ENCODE measurements around the gene CSTF1.
A peak's percentile ranks its signal among the peaks of the same experiment; 100 is the strongest.

Gene CSTF1

DNA sequence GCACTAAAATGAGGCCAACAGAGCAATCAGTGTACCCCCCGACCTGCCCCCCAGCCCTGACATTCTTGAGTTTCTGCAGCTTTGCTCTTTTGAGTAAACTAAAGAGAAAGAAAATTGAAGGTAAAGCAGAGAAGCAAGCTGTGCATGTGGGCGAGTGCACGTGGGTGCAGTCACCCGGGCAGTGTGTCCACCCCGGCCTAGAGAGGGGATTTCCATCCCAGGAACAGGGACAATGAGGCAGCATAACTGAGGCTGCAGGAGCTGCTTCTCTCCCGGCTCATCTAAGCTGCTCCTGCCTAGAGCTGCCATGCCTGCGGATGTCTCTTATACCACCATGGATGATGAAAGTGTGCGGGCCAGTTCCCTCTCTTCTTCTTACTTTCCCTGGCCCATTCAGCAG lies 36.4 kb downstream of the CSTF1 start:
- Histone ChIP-seq H3K4me1 (ENCODE audit: control insufficient read depth, insufficient read depth, low read length) (peaks cover 7% of the 10 kb centered on the region), H3K27ac (ENCODE audit: low read length) (no peak overlapping the region)

DNA sequence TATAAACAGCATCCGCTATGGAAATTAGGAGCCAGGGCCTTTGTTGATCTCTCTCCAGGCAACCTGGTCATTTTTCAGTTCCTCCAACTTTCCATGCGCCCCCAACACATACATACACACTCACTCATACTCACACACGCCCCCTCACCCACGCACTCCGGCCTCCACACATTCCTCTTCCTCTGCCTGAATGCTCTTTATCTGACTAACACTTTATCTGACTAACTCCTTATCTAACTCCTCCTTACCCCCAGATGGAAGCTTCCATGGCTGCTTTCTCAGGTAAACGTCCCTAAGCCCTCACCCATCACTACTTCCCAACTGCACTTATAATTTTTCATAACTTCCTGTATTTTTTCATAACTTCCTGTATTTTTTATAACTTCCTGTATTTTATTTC lies 37.1 kb downstream of the CSTF1 start:
- H3K27me3 ChIP-seq (ENCODE audit: control insufficient read depth in 1 of 2, insufficient read depth in 2 of 2, low read length in 2 of 2) = peaks cover 0 to 3% of the 10 kb centered on the region in 2 donors
- no peak overlapping the region for H3K27ac ChIP-seq (ENCODE audit: low read length)
- H3K36me3 ChIP-seq (ENCODE audit: control insufficient read depth in 2 of 2, insufficient read depth in 2 of 2, low read length in 2 of 2) = no peaks in the 10 kb centered on the region
- H3K9ac ChIP-seq (ENCODE audit: low read length in 2 of 2) = no peak overlapping the region
- H3K4me1 ChIP-seq (ENCODE audit: control insufficient read depth, insufficient read depth, low read length) = peaks cover 10% of the 10 kb centered on the region
- no peak overlapping the region for H3K4me3 ChIP-seq (ENCODE audit: low read length in 2 of 2)
- no peaks in the 10 kb centered on the region for H3K9me3 ChIP-seq (ENCODE audit: control insufficient read depth in 2 of 2, low read length in 2 of 2)

More for the DNA sequence above, 36.4 kb downstream of the CSTF1 start:
- Histone ChIP-seq H3K36me3 (ENCODE audit: control insufficient read depth in 2 of 2, insufficient read depth in 2 of 2, low read length in 2 of 2) (no peaks in the 10 kb centered on the region), H3K27me3 (ENCODE audit: control insufficient read depth in 1 of 2, insufficient read depth in 2 of 2, low read length in 2 of 2) (peaks cover 0 to 3% of the 10 kb centered on the region in 2 donors), H3K4me3 (ENCODE audit: low read length in 2 of 2) (no peak overlapping the region), H3K9me3 (ENCODE audit: control insufficient read depth in 2 of 2, low read length in 2 of 2) (no peaks in the 10 kb centered on the region), H3K9ac (ENCODE audit: low read length in 2 of 2) (no peak overlapping the region)

DNA sequence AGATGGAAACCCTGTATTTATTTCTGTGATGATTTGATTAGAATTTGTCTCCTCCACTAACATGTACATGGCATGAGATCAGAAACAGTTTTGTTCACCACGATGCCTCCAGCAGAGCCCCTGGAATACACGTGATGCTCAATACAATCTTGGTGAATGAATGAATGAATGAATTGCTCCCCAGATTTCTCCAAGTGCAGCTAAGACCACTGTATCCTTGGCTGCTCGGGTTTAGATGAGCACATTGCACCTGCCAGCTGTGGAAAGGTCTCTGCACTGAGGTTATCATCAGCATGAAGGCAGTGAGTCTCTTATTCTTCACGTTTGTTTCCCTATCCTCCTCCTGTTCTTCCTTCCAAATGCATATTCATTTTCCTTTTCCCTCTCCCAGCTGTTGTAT lies 37.5 kb downstream of the CSTF1 start:
- no peak overlapping the region for H3K4me3 ChIP-seq (ENCODE audit: low read length in 2 of 2)
- H3K9ac ChIP-seq (ENCODE audit: low read length in 2 of 2) = no peak overlapping the region
- no peaks in the 10 kb centered on the region for H3K9me3 ChIP-seq (ENCODE audit: control insufficient read depth in 2 of 2, low read length in 2 of 2)
- H3K27ac ChIP-seq (ENCODE audit: low read length) = no peak overlapping the region
- no peaks in the 10 kb centered on the region for H3K36me3 ChIP-seq (ENCODE audit: control insufficient read depth in 2 of 2, insufficient read depth in 2 of 2, low read length in 2 of 2)
- peaks cover 0 to 3% of the 10 kb centered on the region in 2 donors for H3K27me3 ChIP-seq (ENCODE audit: control insufficient read depth in 1 of 2, insufficient read depth in 2 of 2, low read length in 2 of 2)
- peaks cover 10% of the 10 kb centered on the region for H3K4me1 ChIP-seq (ENCODE audit: control insufficient read depth, insufficient read depth, low read length)

DNA sequence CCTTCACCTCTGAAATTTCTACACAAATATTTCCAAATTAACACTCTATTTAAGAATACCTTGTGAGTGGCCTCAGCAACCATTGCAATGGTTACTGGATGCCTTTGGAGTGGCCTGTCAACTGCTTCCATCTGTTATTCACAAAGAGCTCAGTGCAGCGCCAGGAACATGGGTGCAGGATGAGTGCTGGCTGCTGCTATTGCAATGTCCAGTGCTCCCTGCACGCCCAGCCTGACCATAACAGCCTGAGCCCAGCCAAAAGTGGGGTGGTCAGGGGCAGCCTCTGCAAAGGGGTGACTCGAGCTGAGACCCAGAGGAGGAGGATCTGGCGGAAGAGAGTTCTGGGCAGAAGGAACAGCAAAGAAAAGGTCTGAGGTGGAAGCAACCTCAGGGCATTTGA lies 38.0 kb downstream of the CSTF1 start:
- Histone ChIP-seq H3K36me3 (ENCODE audit: control insufficient read depth in 2 of 2, insufficient read depth in 2 of 2, low read length in 2 of 2) (no peaks in the 10 kb centered on the region), H3K4me3 (ENCODE audit: low read length in 2 of 2) (no peak overlapping the region), H3K27me3 (ENCODE audit: control insufficient read depth in 1 of 2, insufficient read depth in 2 of 2, low read length in 2 of 2) (peaks cover 0 to 3% of the 10 kb centered on the region in 2 donors), H3K4me1 (ENCODE audit: control insufficient read depth, insufficient read depth, low read length) (peaks cover 10% of the 10 kb centered on the region), H3K9me3 (ENCODE audit: control insufficient read depth in 2 of 2, low read length in 2 of 2) (no peaks in the 10 kb centered on the region), H3K27ac (ENCODE audit: low read length) (no peak overlapping the region), H3K9ac (ENCODE audit: low read length in 2 of 2) (no peak overlapping the region)

DNA sequence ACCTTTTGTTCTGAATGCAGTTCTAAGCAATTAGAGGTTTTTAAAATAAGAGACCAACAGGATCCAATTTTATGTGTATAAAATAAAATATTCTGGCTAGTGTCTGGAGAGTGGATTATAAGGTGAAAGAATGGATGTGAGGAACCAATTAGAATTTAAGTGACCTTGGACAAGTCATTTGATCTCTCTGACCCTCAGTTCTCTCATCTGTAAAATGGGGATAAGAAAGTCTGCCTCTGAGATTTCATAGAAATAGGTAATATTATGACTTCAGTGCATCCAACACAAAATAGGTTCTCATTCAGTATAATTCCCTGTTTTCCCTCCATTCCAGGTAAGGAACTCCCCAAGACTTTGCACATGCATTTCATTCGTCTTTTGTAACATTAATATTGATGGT lies 38.5 kb downstream of the CSTF1 start:
- Histone ChIP-seq H3K36me3 (ENCODE audit: control insufficient read depth in 2 of 2, insufficient read depth in 2 of 2, low read length in 2 of 2) (no peaks in the 10 kb centered on the region), H3K27me3 (ENCODE audit: control insufficient read depth in 1 of 2, insufficient read depth in 2 of 2, low read length in 2 of 2) (peaks cover 0 to 3% of the 10 kb centered on the region in 2 donors), H3K4me1 (ENCODE audit: control insufficient read depth, insufficient read depth, low read length) (peaks cover 10% of the 10 kb centered on the region), H3K4me3 (ENCODE audit: low read length in 2 of 2) (no peak overlapping the region), H3K9me3 (ENCODE audit: control insufficient read depth in 2 of 2, low read length in 2 of 2) (no peaks in the 10 kb centered on the region), H3K9ac (ENCODE audit: low read length in 2 of 2) (no peak overlapping the region), H3K27ac (ENCODE audit: low read length) (no peak overlapping the region)

DNA sequence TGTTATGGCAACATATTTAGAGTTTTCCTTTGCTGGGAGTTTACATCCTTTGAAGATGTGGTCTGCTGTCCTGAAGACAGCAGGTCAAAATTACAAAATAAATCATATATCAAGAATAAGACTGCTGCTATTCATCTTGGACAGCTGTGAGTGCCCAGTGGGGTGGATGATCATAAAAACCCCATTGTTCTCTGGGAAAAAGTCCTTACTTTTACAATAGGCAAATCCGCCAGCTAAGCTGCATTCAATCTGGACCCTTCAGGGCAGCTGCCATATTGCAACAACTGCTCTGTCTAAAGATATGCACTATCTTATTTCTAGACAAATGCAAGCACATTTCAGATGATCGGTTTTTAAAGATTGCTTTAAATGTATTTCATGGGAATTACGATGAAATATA lies 39.0 kb downstream of the CSTF1 start:
- Histone ChIP-seq H3K4me1 (ENCODE audit: control insufficient read depth, insufficient read depth, low read length) (peaks cover 10% of the 10 kb centered on the region), H3K4me3 (ENCODE audit: low read length in 2 of 2) (no peak overlapping the region), H3K9ac (ENCODE audit: low read length in 2 of 2) (no peak overlapping the region), H3K36me3 (ENCODE audit: control insufficient read depth in 2 of 2, insufficient read depth in 2 of 2, low read length in 2 of 2) (no peaks in the 10 kb centered on the region), H3K27me3 (ENCODE audit: control insufficient read depth in 1 of 2, insufficient read depth in 2 of 2, low read length in 2 of 2) (peaks cover 0 to 3% of the 10 kb centered on the region in 2 donors), H3K27ac (ENCODE audit: low read length) (no peak overlapping the region), H3K9me3 (ENCODE audit: control insufficient read depth in 2 of 2, low read length in 2 of 2) (no peaks in the 10 kb centered on the region)

DNA sequence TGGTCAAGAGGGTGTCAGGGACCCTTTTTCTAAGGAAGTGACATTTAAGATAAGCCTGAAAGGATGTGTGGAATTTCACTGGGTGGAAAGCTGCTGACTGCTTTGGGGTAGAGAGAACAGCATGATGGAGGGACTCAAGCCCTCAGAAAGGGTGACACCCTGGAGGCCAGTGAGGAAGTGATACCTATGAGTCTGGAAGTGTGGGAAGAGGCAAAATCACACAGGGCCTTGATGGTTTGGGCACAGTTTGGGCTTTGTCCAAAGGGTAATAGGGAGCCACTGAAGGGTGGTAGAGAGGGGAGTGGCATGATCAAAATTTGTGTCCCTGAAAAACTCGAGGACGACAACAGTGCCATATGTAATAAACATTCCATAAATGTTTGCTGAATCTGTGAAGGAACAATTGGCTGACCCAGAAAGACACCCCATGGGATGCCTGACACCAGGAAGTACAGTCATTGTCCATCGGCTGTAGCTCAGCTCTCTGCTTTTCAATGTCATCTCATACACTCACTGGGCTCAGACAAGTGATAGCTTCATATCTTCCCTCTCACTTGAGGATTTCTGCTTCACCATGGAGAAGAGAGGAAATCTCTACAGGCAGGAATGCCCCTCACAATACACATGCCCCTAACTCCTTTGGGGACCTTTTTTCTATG lies 40.9 kb downstream of the CSTF1 start:
- H3K27ac ChIP-seq (ENCODE audit: low read length) = no peak overlapping the region

DNA sequence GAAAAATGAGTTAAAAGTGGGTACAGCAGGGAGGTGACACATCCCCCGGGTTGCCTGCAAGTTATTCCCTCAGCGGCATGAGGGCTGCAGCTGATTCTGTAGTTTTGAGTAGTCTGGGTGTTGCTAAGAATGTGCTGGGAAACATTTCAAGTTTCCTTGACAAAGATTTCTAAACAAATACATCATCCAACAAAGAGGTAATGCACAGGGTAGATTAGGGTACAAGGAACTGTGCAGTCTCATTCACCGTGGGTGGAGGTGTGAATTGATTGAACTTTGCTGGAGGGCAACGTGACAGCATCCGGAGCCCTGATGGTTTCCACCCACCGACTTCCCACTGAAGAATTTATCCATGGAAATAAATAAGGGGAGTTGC lies 41.4 kb downstream of the CSTF1 start:
- Histone ChIP-seq H3K36me3 (ENCODE audit: control insufficient read depth in 2 of 2, insufficient read depth in 2 of 2, low read length in 2 of 2) (no peaks in the 10 kb centered on the region), H3K4me3 (ENCODE audit: low read length in 2 of 2) (no peak overlapping the region), H3K4me1 (ENCODE audit: control insufficient read depth, insufficient read depth, low read length) (peaks cover 8% of the 10 kb centered on the region), H3K27ac (ENCODE audit: low read length) (no peak overlapping the region), H3K27me3 (ENCODE audit: control insufficient read depth in 1 of 2, insufficient read depth in 2 of 2, low read length in 2 of 2) (peaks cover 0 to 3% of the 10 kb centered on the region in 2 donors), H3K9ac (ENCODE audit: low read length in 2 of 2) (peak overlapping the region in 1 of 2 donors; percentile 29), H3K9me3 (ENCODE audit: control insufficient read depth in 2 of 2, low read length in 2 of 2) (no peaks in the 10 kb centered on the region)

More for the DNA sequence above, 40.9 kb downstream of the CSTF1 start:
- Histone ChIP-seq H3K9ac (ENCODE audit: low read length in 2 of 2) (no peak overlapping the region), H3K36me3 (ENCODE audit: control insufficient read depth in 2 of 2, insufficient read depth in 2 of 2, low read length in 2 of 2) (no peaks in the 10 kb centered on the region), H3K4me3 (ENCODE audit: low read length in 2 of 2) (no peak overlapping the region), H3K4me1 (ENCODE audit: control insufficient read depth, insufficient read depth, low read length) (peaks cover 10% of the 10 kb centered on the region), H3K27me3 (ENCODE audit: control insufficient read depth in 1 of 2, insufficient read depth in 2 of 2, low read length in 2 of 2) (peaks cover 0 to 3% of the 10 kb centered on the region in 2 donors), H3K9me3 (ENCODE audit: control insufficient read depth in 2 of 2, low read length in 2 of 2) (no peaks in the 10 kb centered on the region)

DNA sequence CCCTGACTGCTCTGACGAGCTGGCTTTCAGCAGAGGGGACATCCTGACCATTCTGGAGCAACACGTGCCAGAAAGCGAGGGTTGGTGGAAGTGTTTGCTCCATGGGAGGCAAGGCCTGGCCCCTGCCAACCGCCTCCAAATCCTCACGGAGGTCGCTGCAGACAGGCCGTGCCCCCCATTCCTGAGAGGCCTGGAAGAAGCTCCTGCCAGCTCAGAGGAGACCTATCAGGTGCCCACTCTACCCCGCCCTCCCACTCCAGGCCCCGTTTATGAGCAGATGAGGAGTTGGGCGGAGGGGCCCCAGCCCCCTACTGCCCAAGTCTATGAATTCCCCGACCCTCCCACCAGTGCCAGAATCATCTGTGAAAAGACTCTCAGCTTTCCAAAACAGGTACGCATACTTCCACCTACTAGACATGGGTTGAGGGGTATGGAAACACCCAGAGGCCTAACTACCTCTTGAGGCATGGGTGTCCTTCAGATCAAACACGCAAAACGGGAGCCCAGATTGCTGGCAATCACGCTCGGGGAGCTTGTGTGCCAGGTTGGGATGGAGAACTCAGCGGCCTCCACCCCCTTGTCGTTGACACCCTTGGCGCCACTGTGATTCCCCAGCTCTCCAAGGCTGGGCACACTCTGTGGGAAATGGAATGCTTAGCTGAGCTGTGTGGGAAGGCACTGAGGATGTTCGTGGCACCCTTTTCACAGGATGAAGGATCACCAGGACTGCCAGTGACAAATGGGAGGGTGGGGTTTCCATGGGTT lies 44.9 kb downstream of the CSTF1 start:
- H3K9ac ChIP-seq (ENCODE audit: low read length in 2 of 2) = no peak overlapping the region
- H3K27ac ChIP-seq (ENCODE audit: low read length) = no peak overlapping the region
- H3K27me3 ChIP-seq (ENCODE audit: control insufficient read depth in 1 of 2, insufficient read depth in 2 of 2, low read length in 2 of 2) = no peaks in the 10 kb centered on the region
- H3K4me3 ChIP-seq (ENCODE audit: low read length in 2 of 2) = no peak overlapping the region
- H3K9me3 ChIP-seq (ENCODE audit: control insufficient read depth in 2 of 2, low read length in 2 of 2) = no peaks in the 10 kb centered on the region
- H3K36me3 ChIP-seq (ENCODE audit: control insufficient read depth in 2 of 2, insufficient read depth in 2 of 2, low read length in 2 of 2) = no peaks in the 10 kb centered on the region
- H3K4me1 ChIP-seq (ENCODE audit: control insufficient read depth, insufficient read depth, low read length) = peaks cover 12% of the 10 kb centered on the region

DNA sequence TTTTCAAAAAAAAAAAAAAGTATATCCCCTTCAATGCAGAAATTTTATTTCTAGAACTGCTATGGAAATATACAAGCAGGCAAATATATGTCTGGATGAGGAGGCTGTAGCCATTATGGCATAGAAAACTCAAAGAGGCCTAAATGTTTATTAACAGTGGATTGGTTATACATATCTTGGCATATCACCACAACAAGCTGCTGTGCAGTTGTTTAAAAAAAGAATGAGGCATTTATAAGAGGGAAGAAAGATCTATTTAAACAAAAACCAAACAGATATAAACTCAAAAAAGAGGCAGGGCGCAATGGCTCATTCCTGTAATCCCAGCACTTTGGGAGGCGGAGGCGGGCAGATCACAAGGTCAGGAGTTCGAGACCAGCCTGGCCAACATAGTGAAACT lies 45.8 kb downstream of the CSTF1 start:
- peaks cover 12% of the 10 kb centered on the region for H3K4me1 ChIP-seq (ENCODE audit: control insufficient read depth, insufficient read depth, low read length)
- H3K9ac ChIP-seq (ENCODE audit: low read length in 2 of 2) = no peak overlapping the region
- H3K36me3 ChIP-seq (ENCODE audit: control insufficient read depth in 2 of 2, insufficient read depth in 2 of 2, low read length in 2 of 2) = no peaks in the 10 kb centered on the region
- H3K4me3 ChIP-seq (ENCODE audit: low read length in 2 of 2) = no peak overlapping the region
- no peak overlapping the region for H3K27ac ChIP-seq (ENCODE audit: low read length)
- H3K9me3 ChIP-seq (ENCODE audit: control insufficient read depth in 2 of 2, low read length in 2 of 2) = no peaks in the 10 kb centered on the region
- H3K27me3 ChIP-seq (ENCODE audit: control insufficient read depth in 1 of 2, insufficient read depth in 2 of 2, low read length in 2 of 2) = no peaks in the 10 kb centered on the region

DNA sequence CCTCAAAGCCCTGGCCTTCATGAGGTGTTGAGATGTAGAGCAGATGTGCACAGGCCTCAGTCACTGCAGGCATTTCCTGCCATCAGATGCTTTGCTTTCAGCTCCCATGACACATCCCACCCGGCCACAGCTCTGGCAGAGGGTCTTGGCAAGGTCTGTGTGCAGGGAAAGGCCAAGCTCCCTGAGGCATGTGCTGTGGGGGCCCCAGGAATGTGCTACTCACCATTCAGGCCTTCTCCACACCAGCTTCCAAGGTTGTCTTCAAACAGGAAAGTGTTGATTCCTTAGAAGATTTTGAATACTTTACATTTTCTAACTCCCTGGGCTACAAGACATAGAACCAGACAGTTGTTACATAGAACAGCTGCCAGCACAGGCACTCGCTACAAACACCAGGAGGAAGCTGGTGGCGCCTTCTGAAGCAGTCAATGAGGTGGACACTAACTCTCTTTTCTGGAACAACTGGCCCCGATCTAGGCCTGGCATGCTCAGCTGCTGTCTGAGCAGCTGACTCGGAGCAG lies 47.4 kb downstream of the CSTF1 start:
- H3K9me3 ChIP-seq (ENCODE audit: control insufficient read depth in 2 of 2, low read length in 2 of 2) = no peaks in the 10 kb centered on the region
- peaks cover 8% of the 10 kb centered on the region for H3K4me1 ChIP-seq (ENCODE audit: control insufficient read depth, insufficient read depth, low read length)
- H3K4me3 ChIP-seq (ENCODE audit: low read length in 2 of 2) = no peak overlapping the region
- no peak overlapping the region for H3K27ac ChIP-seq (ENCODE audit: low read length)
- peaks cover 4 to 5% of the 10 kb centered on the region in 2 donors for H3K27me3 ChIP-seq (ENCODE audit: control insufficient read depth in 1 of 2, insufficient read depth in 2 of 2, low read length in 2 of 2)
- no peaks in the 10 kb centered on the region for H3K36me3 ChIP-seq (ENCODE audit: control insufficient read depth in 2 of 2, insufficient read depth in 2 of 2, low read length in 2 of 2)
- H3K9ac ChIP-seq (ENCODE audit: low read length in 2 of 2) = no peak overlapping the region
